Right hindlimb (tissue), 1 donor: ENCODE data around the gene DCST2.

Experiments
- DNase-seq: peaks from one replicate; pipeline ENCODE4 v3.0.0-alpha.2; 2018

The DCST2 gene

GRCh38 chr1:155008015-155008941, 25.3 kb downstream of the DCST2 start:
- DNase-seq, result no peak

GRCh38 chr1:155007251-155007828, 26.2 kb downstream of the DCST2 start:
- DNase-seq, result no peak

- no peak for DNase-seq
Observed at GRCh38 chr1:155006601-155007101, 26.9 kb downstream of the DCST2 start.

GRCh38 chr1:155005076-155006011, 28.2 kb downstream of the DCST2 start:
- DNase-seq, result no peak

GRCh38 chr1:155004352-155005075, 29.1 kb downstream of the DCST2 start:
- DNase-seq, result no peak

GRCh38 chr1:155003766-155004351, 29.7 kb downstream of the DCST2 start:
- peak; percentile 69 for DNase-seq

- peak; percentile 65 for DNase-seq
Observed at GRCh38 chr1:155003227-155003765, 30.3 kb downstream of the DCST2 start.

- no peak for DNase-seq
Observed at GRCh38 chr1:155002464-155003226, 30.9 kb downstream of the DCST2 start, which contains the start of gene ZBTB7B. ZBTB7B (plus strand) TSS chr1:155002802; CDS start chr1:155014661, 11,859 bp downstream.

GRCh38 chr1:155001675-155002463, 31.7 kb downstream of the DCST2 start:
- DNase-seq, result peak; percentile 100

GRCh38 chr1:155001425-155001674, 32.2 kb downstream of the DCST2 start:
- no peak for DNase-seq

- DNase-seq, result peak; percentile 93
Observed at GRCh38 chr1:155000726-155001424, 32.7 kb downstream of the DCST2 start.

- DNase-seq, result no peak
Observed at GRCh38 chr1:155000411-155000725, 33.2 kb downstream of the DCST2 start.

GRCh38 chr1:154999571-155000410, 33.8 kb downstream of the DCST2 start:
- DNase-seq, result peak; percentile 55

GRCh38 chr1:154998818-154999570, 34.6 kb downstream of the DCST2 start:
- peak; percentile 84 for DNase-seq

GRCh38 chr1:154998201-154998780, 35.3 kb downstream of the DCST2 start:
- DNase-seq, result peak; percentile 16

- DNase-seq, result peak; percentile 18
Observed at GRCh38 chr1:154996966-154997701, 36.4 kb downstream of the DCST2 start.
